WTC11 (cell line): ENCODE results near the gene SPINT1. TPM values are rescaled to one million over a fixed set of nuclear protein-coding genes. Genes with fewer than 3 reads are reported as not detected.
A peak's percentile ranks its signal among the peaks of the same experiment; 100 is the strongest.

ENCODE experiments used
- ARID4B ChIP-seq: sonication (generic); formaldehyde crosslinking; IDR thresholded peaks from 2 replicates; pipeline ENCODE4 v1.8.0; 2023; ENCODE audit warnings: missing genetic modification reagents, mild to moderate bottlenecking, borderline replicate concordance
- ATF2 ChIP-seq: sonication (generic); formaldehyde crosslinking; IDR thresholded peaks from 2 replicates; pipeline ENCODE4 v1.8.1; 2022; ENCODE audit warnings: low read depth, missing genetic modification reagents, borderline replicate concordance
- CDX4 ChIP-seq: fragments of 250-450 bp; sonication (Bioruptor Pico); IDR thresholded peaks from 2 replicates; pipeline ENCODE4 v1.9.0; 2021; ENCODE audit warnings: moderate library complexity, mild to moderate bottlenecking, inconsistent platforms, borderline replicate concordance
- CREM ChIP-seq: sonication (generic); formaldehyde crosslinking; IDR thresholded peaks from 2 replicates; pipeline ENCODE4 v1.8.1; 2022; ENCODE audit warnings: mild to moderate bottlenecking, missing genetic modification reagents, moderate library complexity
- ELF4 ChIP-seq: sonication (generic); formaldehyde crosslinking; IDR thresholded peaks from 2 replicates; pipeline ENCODE4 v1.8.1; 2022; ENCODE audit warnings: low read depth, mild to moderate bottlenecking, moderate library complexity, missing genetic modification reagents
- EMX1 ChIP-seq: fragments of 250-450 bp; sonication (Bioruptor Pico); IDR thresholded peaks from 2 replicates; pipeline ENCODE4 v1.8.0; 2021; ENCODE audit warnings: mild to moderate bottlenecking
- FOXJ3 ChIP-seq: sonication (generic); formaldehyde crosslinking; IDR thresholded peaks from 2 replicates; pipeline ENCODE4 v1.9.0; 2021; ENCODE audit warnings: missing genetic modification reagents, mild to moderate bottlenecking, borderline replicate concordance
- GABPB1 ChIP-seq: sonication (generic); formaldehyde crosslinking; IDR thresholded peaks from 2 replicates; pipeline ENCODE4 v1.8.1; 2023; ENCODE audit warnings: mild to moderate bottlenecking, missing genetic modification reagents
- MYBL2 ChIP-seq: sonication (generic); formaldehyde crosslinking; IDR thresholded peaks from 2 replicates; pipeline ENCODE4 v1.8.1; 2023; ENCODE audit warnings: mild to moderate bottlenecking, moderate library complexity, missing genetic modification reagents
- NFATC4 ChIP-seq: fragments of 250-450 bp; sonication (Bioruptor Pico); IDR thresholded peaks from 2 replicates; pipeline ENCODE4 v1.9.0; 2021; ENCODE audit warnings: mild to moderate bottlenecking
- NFE2L1 ChIP-seq: sonication (generic); formaldehyde crosslinking; IDR thresholded peaks from 2 replicates; pipeline ENCODE4 v1.8.1; 2023; ENCODE audit warnings: missing genetic modification reagents
- NR1H2 ChIP-seq: sonication (generic); formaldehyde crosslinking; IDR thresholded peaks from 2 replicates; pipeline ENCODE4 v1.9.0; 2021; ENCODE audit warnings: mild to moderate bottlenecking, moderate library complexity, missing genetic modification reagents
- NR2C2 ChIP-seq: sonication (generic); formaldehyde crosslinking; IDR thresholded peaks from 2 replicates; pipeline ENCODE4 v1.8.0; 2022; ENCODE audit warnings: mild to moderate bottlenecking, missing genetic modification reagents
- OVOL2 ChIP-seq: fragments of 250-450 bp; sonication (Bioruptor Pico); IDR thresholded peaks from 2 replicates; pipeline ENCODE4 v1.9.0; 2021; ENCODE audit warnings: mild to moderate bottlenecking, borderline replicate concordance
- PRDM15 ChIP-seq: sonication (generic); formaldehyde crosslinking; IDR thresholded peaks from 2 replicates; pipeline ENCODE4 v1.8.0; 2022; ENCODE audit warnings: missing genetic modification reagents
- PREB ChIP-seq: sonication (generic); formaldehyde crosslinking; IDR thresholded peaks from 2 replicates; pipeline ENCODE4 v1.8.1; 2022; ENCODE audit warnings: mild to moderate bottlenecking, missing genetic modification reagents, moderate library complexity, borderline replicate concordance
- RELA ChIP-seq: sonication (generic); formaldehyde crosslinking; IDR thresholded peaks from 2 replicates; pipeline ENCODE4 v1.8.1; 2022; ENCODE audit warnings: missing genetic modification reagents, mild to moderate bottlenecking, borderline replicate concordance
- RORB ChIP-seq: fragments of 250-450 bp; sonication (Bioruptor Pico); IDR thresholded peaks from 2 replicates; pipeline ENCODE4 v1.9.0; 2021; ENCODE audit warnings: mild to moderate bottlenecking
- SMAD3 ChIP-seq: sonication (generic); formaldehyde crosslinking; IDR thresholded peaks from 2 replicates; pipeline ENCODE4 v1.8.0; 2022; ENCODE audit warnings: missing genetic modification reagents, mild to moderate bottlenecking, borderline replicate concordance
- SOX15 ChIP-seq: fragments of 250-450 bp; sonication (Bioruptor Pico); IDR thresholded peaks from 2 replicates; pipeline ENCODE4 v1.9.0; 2021; ENCODE audit warnings: mild to moderate bottlenecking
- TEAD4 ChIP-seq: sonication (generic); formaldehyde crosslinking; IDR thresholded peaks from 2 replicates; pipeline ENCODE4 v1.8.0; 2022; ENCODE audit warnings: mild to moderate bottlenecking, missing genetic modification reagents
- ZMAT4 ChIP-seq: fragments of 250-450 bp; sonication (Bioruptor Pico); IDR thresholded peaks from 2 replicates; pipeline ENCODE4 v1.9.0; 2021; ENCODE audit warnings: mild to moderate bottlenecking
- ZNF219 ChIP-seq: sonication (generic); formaldehyde crosslinking; IDR thresholded peaks from 2 replicates; pipeline ENCODE4 v1.8.0; 2023; ENCODE audit warnings: missing genetic modification reagents, mild to moderate bottlenecking, borderline replicate concordance
- ZNF396 ChIP-seq: fragments of 250-450 bp; sonication (Bioruptor Pico); IDR thresholded peaks from 2 replicates; pipeline ENCODE4 v1.8.0; 2021; ENCODE audit warnings: mild to moderate bottlenecking, moderate library complexity, borderline replicate concordance
- ZNF416 ChIP-seq: fragments of 250-450 bp; sonication (Bioruptor Pico); IDR thresholded peaks from 2 replicates; pipeline ENCODE4 v1.9.0; 2021; ENCODE audit warnings: mild to moderate bottlenecking, inconsistent platforms
- ZNF423 ChIP-seq: fragments of 250-450 bp; sonication (Bioruptor Pico); IDR thresholded peaks from 2 replicates; pipeline ENCODE4 v2.1.2; 2022; ENCODE audit warnings: mild to moderate bottlenecking, moderate library complexity
- ZNF671 ChIP-seq: fragments of 250-450 bp; sonication (Bioruptor Pico); IDR thresholded peaks from 2 replicates; pipeline ENCODE4 v1.8.0; 2021; ENCODE audit warnings: mild to moderate bottlenecking
- total RNA-seq: library from RNA; stranded (reverse); gene quantifications from 3 replicates; pipeline ENCODE4 v1.2.3, GENCODE V29; 2021

SPINT1 gene
- total RNA-seq, 1 experiment from 2014 or later = 140 TPM

GRCh38 chr15:40807028-40807887 lies 36.6 kb upstream of the SPINT1 start, which contains the start of the genes DNAJC17 and ZFYVE19 (continued):
- no peak for TF ChIP-seq NR1H2 (CRISPR knock-in tag)
- TF ChIP-seq PRDM15 (CRISPR knock-in tag) = no peak
- TF ChIP-seq SOX15 (CRISPR knock-in tag) = no peak
- no peak; the same call in none of the 2 replicates for TF ChIP-seq GABPB1 (CRISPR knock-in tag)
- no peak for TF ChIP-seq RORB (CRISPR knock-in tag)
- no peak for TF ChIP-seq NR2C2 (CRISPR knock-in tag)
- no peak; the same call in 1 of the 2 replicates for TF ChIP-seq MYBL2
- TF ChIP-seq ARID4B (CRISPR knock-in tag) = no peak; the same call in 1 of the 2 replicates
- no peak for TF ChIP-seq ZNF396
- TF ChIP-seq OVOL2 (CRISPR knock-in tag) = no peak
- TF ChIP-seq ATF2 = no peak
- no peak for TF ChIP-seq NFATC4 (CRISPR knock-in tag)
- TF ChIP-seq SMAD3 (CRISPR knock-in tag) = peak; percentile 80; the same call in 1 of the 2 replicates
- TF ChIP-seq FOXJ3 (CRISPR knock-in tag) = no peak
- TF ChIP-seq ZNF416 (CRISPR knock-in tag) = no peak
- no peak for TF ChIP-seq ZNF671
- no peak for TF ChIP-seq TEAD4 (CRISPR knock-in tag)
- no peak for TF ChIP-seq PREB (CRISPR knock-in tag)
- TF ChIP-seq EMX1 (CRISPR knock-in tag) = no peak
- TF ChIP-seq ZMAT4 (CRISPR knock-in tag) = no peak
- TF ChIP-seq RELA = no peak
- no peak for TF ChIP-seq ZNF219
- TF ChIP-seq NFE2L1 = 0 out of 2 replicates have a peak, but pooled peaks have one; percentile 9
- TF ChIP-seq CDX4 (CRISPR knock-in tag) = no peak
- 0 out of 2 replicates have a peak, but pooled peaks have one; percentile 73 for TF ChIP-seq CREM
- TF ChIP-seq ZNF423 (CRISPR knock-in tag) = no peak
- TF ChIP-seq ELF4 = no peak
